NCI-H1105 (cell line): ENCODE data around the gene PACS2.

ENCODE experiments used
- DNase-seq: peaks from one replicate; lab custom pipeline; 2025; lab: John Stamatoyannopoulos, UW

Gene PACS2

GRCh38 chr14:105388110-105388951 is 73.8 kb downstream of the PACS2 start:
- no peak for DNase-seq

GRCh38 chr14:105388976-105389375 is 74.4 kb downstream of the PACS2 start:
- no peak for DNase-seq

GRCh38 chr14:105389534-105389933 is 75.0 kb downstream of the PACS2 start:
- DNase-seq, result no peak

GRCh38 chr14:105389976-105390848 is 75.7 kb downstream of the PACS2 start:
- DNase-seq, result no peak

- no peak for DNase-seq
Observed at GRCh38 chr14:105390849-105391500, 76.4 kb downstream of the PACS2 start.

- no peak for DNase-seq
Observed at GRCh38 chr14:105391541-105391940, 77.0 kb downstream of the PACS2 start.

- no peak for DNase-seq
Observed at GRCh38 chr14:105392131-105393090, 77.9 kb downstream of the PACS2 start.

GRCh38 chr14:105393151-105393550 is 78.6 kb downstream of the PACS2 start:
- DNase-seq, result no peak

- no peak for DNase-seq
Observed at GRCh38 chr14:105394714-105395537, 80.4 kb downstream of the PACS2 start.

GRCh38 chr14:105395538-105395854 is 80.9 kb downstream of the PACS2 start:
- no peak for DNase-seq

- no peak for DNase-seq
Observed at GRCh38 chr14:105397350-105397931, 82.9 kb downstream of the PACS2 start.

- DNase-seq, result peak; percentile 81
Observed at GRCh38 chr14:105398044-105398725, 83.6 kb downstream of the PACS2 start, which contains the start of gene TEX22. TSS of gene TEX22 (plus strand) at chr14:105398538. CDS start at chr14:105399341, 803 bp downstream.

- peak; percentile 42 for DNase-seq
Observed at GRCh38 chr14:105398726-105399465, 84.3 kb downstream of the PACS2 start.

- DNase-seq, result no peak
Observed at GRCh38 chr14:105399466-105399775, 84.9 kb downstream of the PACS2 start.

- DNase-seq, result no peak
Observed at GRCh38 chr14:105400016-105400415, 85.5 kb downstream of the PACS2 start.

GRCh38 chr14:105401699-105402098 is 87.2 kb downstream of the PACS2 start:
- DNase-seq, result no peak

GRCh38 chr14:105408592-105408991 is 94.0 kb downstream of the PACS2 start:
- no peak for DNase-seq

GRCh38 chr14:105409364-105409763 is 94.8 kb downstream of the PACS2 start:
- no peak for DNase-seq

- no peak for DNase-seq
Observed at GRCh38 chr14:105410642-105411016, 96.1 kb downstream of the PACS2 start.
